RWPE1 (cell line): ENCODE data around the gene UQCRC2.

Experiments
- CTCF ChIA-PET: fragments of 350-600 bp; sonication (Branson Sonifier 250); formaldehyde crosslinking; extraction: SDS; loops from one replicate; lab custom pipeline; 2021; lab: Yijun Ruan, JAX
- POLR2A ChIA-PET: fragments of 400-600 bp; formaldehyde crosslinking; extraction: SDS; loops from one replicate; lab custom pipeline; 2020; ENCODE audit warnings: antibody characterized with exemption; ENCODE audit not compliant: low non-redundant PET; lab: Yijun Ruan, JAX
- DNase-seq: peaks from one replicate; pipeline ENCODE4 v3.0.0; 2012; ENCODE audit warnings: low spot score
- H3K27ac ChIP-seq: fragments of 450-650 bp; 2 replicates; pipeline ENCODE4 v1.5.1; 2017
- CTCF ChIP-seq: fragments of 450-650 bp; conservative IDR thresholded peaks from 2 replicates; pipeline ENCODE4 v1.5.1; 2017; ENCODE audit warnings: low read depth, mild to moderate bottlenecking

Gene UQCRC2

GRCh38 chr16:21989133-21989532, 36.0 kb downstream of the UQCRC2 start:
- ChIA-PET CTCF (interaction anchor here (4.4 kb wide), 1 partner anchor 89 kb away, joined by 20 read pairs; no protein-coding TSS in a partner anchor), POLR2A (interaction anchor here (0.7 kb wide), 1 partner anchor 110 kb away, joined by 10 read pairs; no protein-coding TSS in a partner anchor)
- TF ChIP-seq CTCF: no peak
- no peak overlapping the region for H3K27ac ChIP-seq
- DNase-seq: no peak

- no peak overlapping the region for H3K27ac ChIP-seq
- CTCF ChIA-PET: interaction anchor here (1.2 to 4.4 kb wide), 3 partner anchors 12 to 109 kb away, joined by 3 to 20 read pairs (median 18); no protein-coding TSS in a partner anchor
- TF ChIP-seq CTCF: no peak
- POLR2A ChIA-PET: no interaction called here
- DNase-seq: no peak
Measured at GRCh38 chr16:21989751-21990150, 36.6 kb downstream of the UQCRC2 start.

- TF ChIP-seq CTCF: no peak
- ChIA-PET POLR2A (no interaction called here), CTCF (interaction anchor here (0.6 to 4.4 kb wide), 6 partner anchors 9 to 110 kb away, joined by 3 to 20 read pairs (median 5); no protein-coding TSS in a partner anchor)
- DNase-seq: no peak
- no peak overlapping the region for H3K27ac ChIP-seq
Measured at GRCh38 chr16:21990381-21990944, 37.3 kb downstream of the UQCRC2 start.

GRCh38 chr16:21991621-21992020, 38.5 kb downstream of the UQCRC2 start:
- TF ChIP-seq CTCF: no peak
- CTCF ChIA-PET: interaction anchor here (4.4 kb wide), 1 partner anchor 86 kb away, joined by 20 read pairs; no protein-coding TSS in a partner anchor
- no peak for DNase-seq
- POLR2A ChIA-PET: interaction anchor here (0.6 kb wide), 1 partner anchor 141 kb away, joined by 4 read pairs; no protein-coding TSS in a partner anchor
- H3K27ac ChIP-seq: no peak overlapping the region

GRCh38 chr16:21994856-21995465, 41.8 kb downstream of the UQCRC2 start:
- no peak for TF ChIP-seq CTCF
- DNase-seq: no peak
- CTCF ChIA-PET: interaction anchor here (0.6 to 2.9 kb wide), 2 partner anchors 83 to 314 kb away, joined by 3 to 7 read pairs; no protein-coding TSS in a partner anchor
- H3K27ac ChIP-seq: no peak overlapping the region
- POLR2A ChIA-PET: no interaction called here

- ChIA-PET CTCF (interaction anchor here (2.7 kb wide), 1 partner anchor 81 kb away, joined by 13 read pairs; no protein-coding TSS in a partner anchor), POLR2A (no interaction called here)
- no peak overlapping the region for H3K27ac ChIP-seq
- TF ChIP-seq CTCF: no peak
- DNase-seq: no peak
Measured at GRCh38 chr16:21996923-21997696, 43.9 kb downstream of the UQCRC2 start.
